Measurements from ENCODE around the gene THSD7B.

THSD7B gene

DNA sequence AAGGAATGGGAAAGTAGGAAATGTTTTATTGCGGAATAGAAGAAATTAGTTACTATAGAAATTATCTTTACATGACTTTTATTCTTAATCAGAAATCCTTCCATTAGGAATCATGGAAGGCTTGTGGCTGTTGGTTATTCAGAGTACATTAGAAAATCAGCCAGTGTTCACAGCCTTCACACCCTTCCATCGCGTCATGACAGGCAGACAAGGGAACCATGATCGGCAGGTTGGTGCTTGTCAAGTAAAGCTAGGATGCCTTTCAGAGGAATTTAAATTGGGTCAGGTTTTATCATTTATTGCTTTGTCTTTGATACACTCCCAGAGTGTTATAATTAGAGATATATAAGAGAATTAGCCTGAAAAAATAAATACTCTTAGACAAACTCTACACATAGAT, 400.6 kb downstream of the THSD7B start:
- DNase-seq, result no peak

- DNase-seq, result no peak
These were observed 402.3 kb downstream of the THSD7B start for GRCh38 chr2:137167651-137168050.

GRCh38 chr2:137168552-137168951, 403.2 kb downstream of the THSD7B start:
- no peak for DNase-seq

DNA sequence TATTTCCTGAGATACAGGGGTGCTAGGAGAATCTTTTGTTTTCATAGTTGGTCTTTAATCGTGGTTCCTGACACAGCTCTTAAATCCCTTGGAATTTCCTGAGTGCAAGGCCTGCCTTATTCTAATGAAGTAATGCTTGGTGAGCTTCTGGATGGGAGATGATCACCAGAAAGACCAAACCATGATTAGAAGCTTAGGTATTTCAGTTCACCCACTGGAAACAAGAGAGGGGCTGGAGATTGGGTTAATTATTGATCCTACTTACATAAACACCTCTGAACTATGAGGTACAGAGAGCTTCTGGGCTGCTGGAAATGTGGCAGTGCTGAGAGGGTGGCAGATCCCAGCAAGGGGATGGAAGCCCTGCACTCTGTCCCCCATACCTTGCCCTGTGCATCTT, 406.8 kb downstream of the THSD7B start:
- DNase-seq, result no peak

DNA sequence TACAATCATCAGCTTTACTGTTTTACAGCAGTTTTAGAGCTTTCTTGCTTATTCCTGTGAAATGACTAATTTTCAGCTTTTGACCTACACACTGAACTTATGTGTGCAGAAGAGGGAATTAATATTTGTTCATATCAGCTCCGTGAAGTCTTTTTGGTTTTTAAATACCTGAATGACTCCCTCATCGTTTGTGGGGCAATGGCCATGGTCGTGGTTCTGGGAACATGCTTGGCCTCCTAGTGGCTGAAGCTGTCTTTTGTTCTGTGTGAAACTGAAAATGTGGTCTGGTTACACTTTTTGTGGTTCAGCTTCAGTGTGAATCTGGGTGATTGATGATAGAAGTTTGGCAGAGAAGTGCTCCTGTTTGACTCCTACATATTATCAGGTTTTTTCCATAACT, 408.1 kb downstream of the THSD7B start:
- DNase-seq, result no peak

- DNase-seq, result no peak
These were observed 409.9 kb downstream of the THSD7B start for GRCh38 chr2:137175246-137175645.

DNA sequence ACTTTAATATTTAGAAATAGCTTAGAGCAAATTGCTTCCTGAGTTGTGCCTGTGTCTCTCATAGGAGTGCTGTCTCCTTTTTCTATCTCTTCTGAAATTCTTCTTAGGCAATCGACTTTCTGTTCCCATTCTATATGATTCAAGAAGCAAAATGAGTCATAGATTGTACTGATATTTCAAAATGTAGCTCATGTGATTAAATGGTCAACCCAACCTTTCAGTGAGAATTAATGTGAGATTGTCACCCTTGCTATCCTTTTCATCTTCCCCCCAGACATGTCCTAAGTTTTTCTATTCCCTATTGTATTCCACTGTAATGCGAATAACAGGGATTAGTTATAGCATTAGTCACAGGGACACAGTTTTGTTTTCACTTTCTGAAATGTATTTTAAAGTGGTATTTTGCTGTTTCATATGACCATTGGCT, 413.6 kb downstream of the THSD7B start:
- DNase-seq, result no peak

- no peak for DNase-seq
These were observed 414.2 kb downstream of the THSD7B start for GRCh38 chr2:137179542-137179941.

GRCh38 chr2:137180012-137180411, 414.7 kb downstream of the THSD7B start:
- no peak for DNase-seq

GRCh38 chr2:137181370-137181769, 416.0 kb downstream of the THSD7B start:
- no peak for DNase-seq

- no peak for DNase-seq
These were observed 416.7 kb downstream of the THSD7B start for GRCh38 chr2:137182071-137182470.

DNA sequence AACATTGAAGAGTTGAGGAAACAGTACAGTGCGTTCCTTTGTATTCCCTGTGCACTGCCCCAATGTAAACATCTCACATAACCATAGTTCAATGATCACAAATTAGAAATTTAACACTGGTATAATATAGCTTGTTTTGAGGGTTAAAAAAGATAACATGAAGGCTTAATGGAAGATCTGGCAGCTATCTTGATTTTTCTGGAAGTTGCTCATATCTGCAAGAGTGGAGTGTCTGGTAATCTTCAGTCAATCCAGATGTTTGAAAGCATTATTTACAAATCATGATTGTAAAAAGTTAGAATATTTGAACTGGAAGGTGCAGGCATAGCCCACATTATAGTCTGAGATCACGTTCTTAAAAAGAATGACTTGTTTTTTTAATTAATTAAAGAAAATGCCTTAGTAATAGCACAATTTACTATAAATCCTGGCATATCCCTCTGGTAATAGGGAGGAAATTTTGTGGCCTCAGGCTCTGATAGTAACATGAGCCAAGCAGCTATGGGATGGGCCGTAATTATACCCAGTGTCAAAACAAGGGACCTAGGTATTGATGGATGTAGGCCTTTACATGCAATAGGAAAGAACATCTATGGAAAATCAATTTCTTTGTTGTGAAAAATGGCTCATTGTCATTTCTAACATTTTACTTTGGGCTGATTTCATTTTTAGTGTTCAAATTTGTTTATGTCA, 418.0 kb downstream of the THSD7B start:
- no peak for DNase-seq

GRCh38 chr2:137185378-137186078, 420.2 kb downstream of the THSD7B start:
- DNase-seq, result no peak

GRCh38 chr2:137187216-137187615, 421.9 kb downstream of the THSD7B start:
- DNase-seq, result no peak

GRCh38 chr2:137190411-137191195, 425.3 kb downstream of the THSD7B start:
- peak; percentile 51 for DNase-seq

- DNase-seq, result no peak
These were observed 427.3 kb downstream of the THSD7B start for GRCh38 chr2:137192366-137193310.

DNA sequence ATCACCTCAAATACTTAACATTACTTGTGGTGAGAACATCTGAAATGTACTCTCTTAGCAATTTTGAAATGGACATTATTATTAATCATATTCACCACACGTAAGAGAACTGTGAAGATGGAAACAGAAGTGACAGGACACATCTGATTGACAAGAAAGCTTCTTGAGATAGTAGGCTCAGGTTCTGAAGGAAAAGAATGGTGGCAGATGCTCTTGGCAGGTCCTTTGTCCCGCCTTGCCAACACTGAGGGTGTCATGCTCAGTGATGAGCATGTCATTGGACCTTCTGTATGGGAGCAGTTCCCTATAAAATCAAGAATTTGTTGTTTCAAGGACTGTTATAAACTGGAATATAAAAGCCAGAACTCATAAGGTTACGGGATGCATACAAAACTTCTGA, 428.1 kb downstream of the THSD7B start:
- no peak for DNase-seq

DNA sequence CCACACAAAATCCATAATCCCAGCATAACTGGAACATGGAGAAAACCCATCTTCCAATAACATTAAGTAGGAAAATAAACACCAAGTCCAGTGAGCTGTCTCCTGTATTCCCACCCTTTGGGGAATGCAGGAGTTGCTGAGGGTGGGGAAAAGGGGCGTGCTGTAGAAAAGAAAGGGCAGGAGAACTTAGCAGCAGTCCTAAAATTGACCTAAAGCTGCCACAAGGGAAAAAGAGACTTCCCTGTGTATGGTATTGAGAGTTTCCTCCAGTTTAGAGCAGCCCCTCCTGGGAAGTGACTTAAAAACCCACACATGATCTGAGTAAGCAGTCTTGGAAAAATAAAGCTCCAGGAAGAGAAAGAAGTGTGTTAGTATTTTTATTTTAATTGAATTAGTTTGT, 428.8 kb downstream of the THSD7B start:
- no peak for DNase-seq

GRCh38 chr2:137199751-137200150, 434.4 kb downstream of the THSD7B start:
- DNase-seq, result no peak

GRCh38 chr2:137202318-137202717, 437.0 kb downstream of the THSD7B start:
- DNase-seq, result no peak

DNA sequence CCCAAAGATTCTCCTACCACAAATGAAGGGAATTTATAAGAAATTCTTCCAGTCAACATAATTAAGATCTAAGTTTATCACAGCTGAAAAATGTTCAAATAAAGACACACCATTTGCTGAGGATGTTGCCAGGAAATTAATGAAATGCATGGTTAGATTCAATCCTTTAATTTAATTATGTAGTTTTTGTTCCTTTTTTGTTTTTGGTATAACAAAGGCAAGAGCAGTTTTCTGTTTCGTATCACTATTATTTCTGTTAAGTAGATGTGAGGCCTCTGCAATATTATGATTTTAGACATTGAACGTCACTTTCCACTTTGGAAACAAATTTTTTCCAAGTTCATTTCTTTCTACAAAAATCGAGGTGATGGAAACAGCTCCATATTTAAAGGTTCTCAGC, 440.0 kb downstream of the THSD7B start:
- DNase-seq, result no peak

GRCh38 chr2:137206069-137206468, 440.7 kb downstream of the THSD7B start:
- no peak for DNase-seq

GRCh38 chr2:137207030-137207429, 441.7 kb downstream of the THSD7B start:
- no peak for DNase-seq

All from retina (tissue), 1 donor.